NCI-H69 (cell line): ENCODE data around the gene DNAJC5.
"Not testable (repeated sequence)": the region's sequence is repeated elsewhere in the genome, so short reads cannot be mapped to it uniquely, and the experiment has no call there.

Experiments
- DNase-seq: peaks from one replicate; lab custom pipeline; 2025; lab: John Stamatoyannopoulos, UW

DNAJC5 gene

GRCh38 chr20:63955827-63956663 is 61.1 kb downstream of the DNAJC5 start, which contains the start of gene UCKL1:
Gene UCKL1, minus strand, starts transcription at chr20:63956416. Its CDS starts 44 bp downstream, at chr20:63956372.
- peak; percentile 91 for DNase-seq

GRCh38 chr20:63956664-63957003 is 61.7 kb downstream of the DNAJC5 start:
- no peak for DNase-seq

- peak; percentile 87 for DNase-seq
Measured at GRCh38 chr20:63957004-63957689, 62.2 kb downstream of the DNAJC5 start.

DNA sequence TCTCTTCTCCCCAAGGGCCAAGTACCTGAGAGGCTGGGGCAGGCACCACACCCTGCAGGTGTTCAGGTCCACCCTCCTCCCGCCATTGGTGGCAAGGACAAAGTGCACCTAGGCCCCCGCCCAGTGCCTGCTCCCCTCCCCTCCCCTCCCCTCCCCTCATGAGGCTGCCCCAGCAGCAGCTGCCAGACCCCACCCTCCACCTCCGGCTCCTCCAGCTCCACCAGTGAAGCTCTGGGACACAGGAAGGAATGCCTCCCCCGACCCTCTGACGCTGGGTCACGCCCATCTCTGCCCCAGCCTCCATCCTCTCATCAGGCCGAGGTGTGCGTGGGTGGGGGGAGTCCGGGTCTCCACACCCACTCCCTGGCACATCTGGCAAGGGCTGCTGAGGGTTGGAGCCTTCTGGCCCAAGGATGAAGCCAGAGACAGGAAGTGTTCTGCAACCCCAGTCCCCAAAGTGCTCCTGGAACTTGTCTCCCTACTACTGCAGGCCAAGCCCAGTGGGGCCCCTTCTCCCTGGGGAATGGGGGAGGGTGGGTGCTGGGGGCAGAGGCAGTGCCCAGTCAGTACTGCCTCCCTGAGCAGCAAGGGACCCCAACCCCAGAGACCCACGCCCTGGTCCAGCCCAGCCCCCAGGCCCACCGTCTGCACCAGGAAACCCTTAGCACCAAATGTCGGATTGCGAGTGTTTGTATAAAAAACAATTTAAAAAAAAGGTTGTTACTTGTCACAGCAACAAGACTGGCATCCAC is 62.9 kb downstream of the DNAJC5 start:
- DNase-seq, result peak; percentile 90

DNA sequence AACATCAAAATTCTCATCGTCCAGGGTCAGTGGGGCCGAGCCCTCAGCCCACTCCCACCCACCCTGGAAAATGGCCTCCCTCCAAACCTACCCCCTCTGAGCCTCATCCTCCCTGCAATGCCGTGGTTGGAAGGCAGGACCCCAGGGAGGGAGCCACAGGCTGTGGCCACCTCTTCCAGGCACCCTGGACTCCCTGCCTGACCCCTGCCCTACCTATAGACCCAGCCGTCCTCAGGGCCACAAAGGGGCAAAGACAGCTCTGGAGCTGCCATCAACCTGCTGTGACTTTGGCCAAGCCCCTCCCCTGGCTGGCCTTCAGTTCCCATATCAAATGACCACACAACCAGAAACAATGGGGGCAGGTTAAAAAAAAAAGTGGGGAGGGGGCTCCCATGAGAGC is 63.5 kb downstream of the DNAJC5 start:
- no peak for DNase-seq

DNA sequence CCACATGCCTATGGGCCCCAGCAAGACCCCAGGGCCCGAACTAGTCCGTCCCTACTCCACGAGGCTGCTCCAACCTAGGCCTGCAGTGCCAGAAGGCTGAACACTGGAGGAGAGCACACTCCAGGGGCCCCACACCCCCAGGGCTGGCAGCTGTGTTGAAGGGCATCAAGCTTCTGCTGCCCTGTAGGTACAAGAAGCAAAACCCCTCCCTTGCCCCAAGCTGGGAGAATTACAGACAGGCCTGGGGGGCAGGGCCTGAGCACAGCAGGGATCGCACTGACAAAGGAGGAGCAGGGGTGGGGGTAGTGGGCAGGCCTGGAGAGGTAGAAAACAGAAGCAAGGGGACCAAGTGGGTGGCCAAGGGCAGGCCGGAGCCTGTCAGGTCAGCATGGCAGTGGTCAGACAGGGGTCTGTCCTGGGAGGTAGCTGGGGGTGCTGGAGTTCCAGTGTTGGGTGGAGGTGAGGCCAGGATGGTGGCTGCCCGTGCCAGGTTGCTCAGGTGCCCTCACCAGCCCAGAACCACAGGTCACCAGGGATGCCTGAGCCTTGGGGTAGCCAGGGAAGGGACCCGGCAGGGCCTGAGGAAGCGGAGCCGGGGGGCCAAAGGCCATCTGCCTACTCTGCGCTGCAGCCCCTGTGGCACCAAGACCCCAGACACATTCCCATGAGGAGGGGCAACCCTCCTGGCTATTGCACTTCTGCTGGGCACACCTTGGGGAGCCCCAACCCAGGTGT is 64.2 kb downstream of the DNAJC5 start:
- peak; percentile 77 for DNase-seq

- DNase-seq, result no peak
Measured at GRCh38 chr20:63959699-63960075, 64.8 kb downstream of the DNAJC5 start.

DNA sequence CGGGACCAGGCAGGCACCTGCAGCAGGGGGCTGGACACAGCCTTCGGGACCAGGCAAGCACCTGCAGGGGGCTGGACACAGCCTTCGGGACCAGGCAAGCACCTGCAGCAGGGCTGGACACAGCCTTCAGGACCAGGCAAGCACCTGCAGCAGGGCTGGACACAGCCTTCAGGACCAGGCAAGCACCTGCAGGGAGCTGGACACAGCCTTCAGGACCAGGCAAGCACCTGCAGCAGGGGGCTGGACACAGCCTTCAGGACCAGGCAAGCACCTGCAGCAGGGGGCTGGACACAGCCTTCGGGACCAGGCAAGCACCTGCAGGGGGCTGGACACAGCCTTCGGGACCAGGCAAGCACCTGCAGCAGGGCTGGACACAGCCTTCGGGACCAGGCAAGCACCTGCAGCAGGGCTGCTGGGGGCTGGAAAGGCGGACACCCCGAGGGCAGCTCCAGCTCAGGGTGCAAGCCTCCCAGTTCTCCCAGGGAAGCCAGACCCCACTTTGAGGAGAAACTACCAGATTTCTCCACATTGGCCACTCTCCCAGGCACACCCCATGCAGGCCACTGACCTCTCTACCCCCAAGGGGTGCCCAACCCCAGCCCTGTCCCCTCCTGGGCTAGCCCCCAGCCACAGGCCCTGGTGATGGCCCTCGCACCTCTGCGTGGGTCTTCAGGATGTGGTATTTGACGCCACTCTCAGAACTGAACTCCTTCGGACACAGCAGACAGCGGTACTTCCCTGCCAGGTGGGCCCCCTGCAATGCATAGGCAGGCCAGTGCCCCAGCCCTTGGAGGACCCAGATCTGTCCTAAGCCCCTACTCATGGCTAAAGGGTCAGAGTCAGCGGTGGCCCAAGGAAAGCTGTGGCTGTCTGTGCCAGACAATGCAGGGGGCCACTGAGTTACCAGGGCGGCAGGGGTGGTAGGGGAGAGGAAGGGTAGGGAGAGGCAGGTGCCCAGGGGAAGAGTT is 66.0 kb downstream of the DNAJC5 start:
- not testable (repeated sequence) for DNase-seq

- DNase-seq, result no peak
Measured at GRCh38 chr20:63961664-63962425, 66.9 kb downstream of the DNAJC5 start.

DNA sequence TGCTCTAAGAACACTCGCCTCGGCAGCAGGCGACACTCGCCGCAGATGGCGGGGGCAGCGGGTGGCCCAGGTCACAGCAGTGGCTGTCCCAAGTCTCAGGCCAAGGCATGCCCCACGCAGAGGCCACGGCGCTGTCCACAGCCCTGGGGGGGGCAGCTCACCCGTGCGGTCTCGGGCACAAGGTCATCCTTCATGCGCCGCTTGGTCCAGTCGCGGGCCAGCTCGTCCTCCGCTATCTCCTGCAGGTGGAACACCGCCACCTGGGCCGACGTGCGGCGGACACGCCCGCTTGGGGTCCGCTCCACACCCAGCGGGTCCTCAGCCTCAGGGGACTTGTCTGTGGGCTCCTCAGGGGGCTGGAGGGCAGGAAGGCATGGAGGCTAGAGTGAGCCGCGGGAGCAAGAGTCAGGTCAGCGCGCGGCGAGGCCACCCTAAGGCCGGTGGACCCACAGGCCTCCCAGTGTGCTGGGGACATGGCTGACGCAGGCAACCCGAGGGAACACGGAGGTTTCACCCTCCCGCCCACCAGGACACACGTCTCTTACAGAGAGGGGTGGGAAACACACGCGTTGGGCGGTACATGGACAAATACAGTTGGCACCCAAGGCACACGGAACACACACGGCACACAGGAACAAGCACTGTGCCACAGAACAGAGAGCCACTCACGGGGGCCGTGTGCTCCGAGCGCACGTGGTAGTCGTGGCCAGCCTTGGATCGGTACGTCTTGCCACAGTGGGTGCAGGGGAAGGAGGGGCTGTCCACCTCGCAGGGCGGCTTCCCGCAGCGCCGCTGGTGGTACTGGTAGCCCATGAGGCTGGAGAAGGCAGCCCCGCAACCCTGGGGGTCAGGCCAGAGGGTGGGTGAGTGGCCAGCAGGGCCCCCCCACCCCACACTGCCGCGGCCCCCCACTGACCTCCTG is 67.8 kb downstream of the DNAJC5 start:
- no peak for DNase-seq

DNA sequence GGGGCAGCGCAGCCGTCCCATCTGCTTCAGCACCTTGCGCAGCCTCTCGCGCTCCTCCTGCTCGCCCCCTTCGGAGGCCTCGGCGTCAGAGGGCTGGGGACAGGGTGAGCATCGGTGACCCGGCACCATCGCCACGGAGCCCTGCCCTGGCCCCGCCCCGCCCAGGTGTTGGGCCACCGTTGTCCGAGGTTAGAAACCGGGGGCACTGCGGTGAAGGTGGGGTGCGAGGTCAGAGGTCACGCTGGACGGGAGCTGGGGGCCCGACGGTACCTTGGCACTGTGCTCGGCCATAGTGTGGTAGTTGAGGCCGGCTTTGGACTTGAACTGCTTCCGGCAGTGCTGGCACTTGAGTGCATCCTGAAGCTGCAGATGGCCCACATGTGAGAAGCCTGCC is 68.4 kb downstream of the DNAJC5 start:
- DNase-seq, result no peak

- no peak for DNase-seq
Measured at GRCh38 chr20:63963784-63964301, 68.9 kb downstream of the DNAJC5 start.

GRCh38 chr20:63964412-63964811 is 69.5 kb downstream of the DNAJC5 start:
- no peak for DNase-seq

- DNase-seq, result no peak
Measured at GRCh38 chr20:63966172-63966943, 71.4 kb downstream of the DNAJC5 start.

DNA sequence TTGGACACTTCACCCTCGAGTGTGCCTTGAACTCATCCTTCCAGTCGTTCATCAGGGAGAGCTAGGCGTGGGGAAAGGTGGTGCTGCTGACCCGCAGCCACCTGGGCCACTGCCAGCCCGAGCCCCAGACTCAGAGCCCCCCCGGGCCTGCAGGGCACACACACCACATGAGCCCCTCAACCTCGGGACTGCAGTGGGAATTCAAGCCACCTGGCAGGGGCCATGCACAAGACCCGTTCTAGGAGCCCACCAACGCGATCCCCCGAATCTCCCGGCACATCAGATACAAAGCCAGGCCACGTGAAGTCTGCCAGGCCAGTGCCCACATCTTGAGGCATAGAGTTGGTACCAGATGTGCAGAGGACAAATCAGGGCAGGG is 72.0 kb downstream of the DNAJC5 start:
- no peak for DNase-seq

DNA sequence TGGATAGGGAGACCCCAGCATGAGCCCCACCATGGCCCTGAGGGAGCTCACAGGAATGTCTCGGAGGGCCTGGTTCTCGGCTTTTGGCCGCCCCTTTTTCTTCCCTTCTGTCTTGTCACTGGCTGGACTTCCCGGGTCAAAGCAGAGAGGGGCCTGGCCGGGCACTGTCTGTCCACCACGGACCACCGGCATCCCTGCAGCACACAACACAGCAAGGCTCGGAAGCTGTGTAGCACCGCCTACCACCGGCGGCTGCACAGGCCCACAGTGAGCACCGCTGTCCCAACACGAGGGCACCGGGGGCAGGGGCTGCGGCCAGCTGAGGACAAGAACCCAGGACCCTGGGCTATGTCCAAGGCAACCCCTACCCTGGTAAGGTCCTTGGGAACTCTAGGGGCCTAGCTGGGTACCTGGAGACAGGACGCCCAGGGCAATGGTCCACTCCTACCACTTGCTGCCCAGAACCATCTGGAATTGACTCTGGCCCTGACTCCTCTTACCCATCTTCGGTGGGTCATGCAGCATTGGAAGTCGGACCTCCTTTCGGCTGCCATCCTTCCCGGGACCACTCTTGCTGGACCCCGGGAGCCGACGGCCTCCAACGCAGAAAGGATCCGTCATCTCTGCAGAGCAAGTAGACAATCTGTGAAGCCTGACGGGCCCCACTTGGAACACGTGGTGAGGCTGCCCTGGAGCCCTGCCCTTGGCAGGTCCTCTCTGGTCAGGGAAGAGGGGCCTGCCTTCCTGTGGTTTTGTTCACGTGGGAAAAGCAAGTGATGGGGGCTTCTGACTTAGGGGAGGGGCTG is 72.6 kb downstream of the DNAJC5 start:
- no peak for DNase-seq
